ENCODE results near the gene ACSM6.
"Not testable (repeated sequence)": the region's sequence is repeated elsewhere in the genome, so short reads cannot be mapped to it uniquely, and the experiment has no call there.

ACSM6 gene

DNA sequence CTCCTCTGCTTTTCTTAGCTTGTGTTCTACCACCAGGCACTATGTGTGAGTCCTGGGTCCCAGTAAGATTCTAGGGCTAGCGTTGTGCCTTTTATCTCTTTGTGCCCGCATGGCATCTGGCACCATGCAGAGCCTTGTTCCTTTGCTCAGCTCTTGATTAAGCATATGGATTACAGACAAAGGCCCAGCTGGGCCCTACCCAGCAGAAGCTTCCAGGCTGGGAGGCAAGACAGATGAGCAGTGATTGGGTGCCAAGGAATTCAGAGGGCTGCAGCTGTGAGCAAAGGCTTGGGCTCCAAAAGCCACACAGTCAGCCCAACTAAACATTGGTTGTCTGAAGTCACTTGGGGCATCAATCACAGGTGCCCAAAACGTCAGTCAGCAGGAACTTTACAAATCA lies 2.0 kb downstream of the ACSM6 start:
- TF ChIP-seq, protein P1, sequence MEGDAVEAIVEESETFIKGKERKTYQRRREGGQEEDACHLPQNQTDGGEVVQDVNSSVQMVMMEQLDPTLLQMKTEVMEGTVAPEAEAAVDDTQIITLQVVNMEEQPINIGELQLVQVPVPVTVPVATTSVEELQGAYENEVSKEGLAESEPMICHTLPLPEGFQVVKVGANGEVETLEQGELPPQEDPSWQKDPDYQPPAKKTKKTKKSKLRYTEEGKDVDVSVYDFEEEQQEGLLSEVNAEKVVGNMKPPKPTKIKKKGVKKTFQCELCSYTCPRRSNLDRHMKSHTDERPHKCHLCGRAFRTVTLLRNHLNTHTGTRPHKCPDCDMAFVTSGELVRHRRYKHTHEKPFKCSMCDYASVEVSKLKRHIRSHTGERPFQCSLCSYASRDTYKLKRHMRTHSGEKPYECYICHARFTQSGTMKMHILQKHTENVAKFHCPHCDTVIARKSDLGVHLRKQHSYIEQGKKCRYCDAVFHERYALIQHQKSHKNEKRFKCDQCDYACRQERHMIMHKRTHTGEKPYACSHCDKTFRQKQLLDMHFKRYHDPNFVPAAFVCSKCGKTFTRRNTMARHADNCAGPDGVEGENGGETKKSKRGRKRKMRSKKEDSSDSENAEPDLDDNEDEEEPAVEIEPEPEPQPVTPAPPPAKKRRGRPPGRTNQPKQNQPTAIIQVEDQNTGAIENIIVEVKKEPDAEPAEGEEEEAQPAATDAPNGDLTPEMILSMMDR (IDR thresholded peaks at IDR 0.05; ENCODE audit: extremely low read depth, missing control alignments): no peak
- DNase-seq (ENCODE audit: low spot score): no peak

- TF ChIP-seq, protein P1 (IDR thresholded peaks at IDR 0.05; ENCODE audit: extremely low read depth, missing control alignments): no peak
- DNase-seq (ENCODE audit: low spot score): no peak
Observed at GRCh38 chr10:95201736-95202135, 7.7 kb downstream of the ACSM6 start.

DNA sequence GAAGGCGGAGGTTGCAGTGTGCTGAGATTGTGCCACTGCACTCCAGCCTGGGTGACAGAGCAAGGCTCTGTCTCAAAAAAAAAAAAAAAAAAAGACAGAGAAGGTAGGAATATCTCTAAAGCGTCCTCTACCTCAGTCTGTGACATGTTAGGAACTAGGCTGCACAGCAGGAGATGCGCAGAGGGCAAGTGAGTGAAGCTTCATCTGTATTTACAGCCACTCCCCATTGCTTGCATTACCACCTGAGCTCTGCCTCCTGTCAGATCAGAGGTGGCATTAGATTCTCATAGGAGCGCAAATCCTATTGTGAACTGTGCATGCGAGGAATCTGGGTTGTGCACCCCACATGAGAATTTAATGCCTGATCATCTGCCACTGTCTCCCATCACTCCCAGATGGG lies 8.8 kb downstream of the ACSM6 start:
- DNase-seq (ENCODE audit: low spot score): not testable (repeated sequence)

DNA sequence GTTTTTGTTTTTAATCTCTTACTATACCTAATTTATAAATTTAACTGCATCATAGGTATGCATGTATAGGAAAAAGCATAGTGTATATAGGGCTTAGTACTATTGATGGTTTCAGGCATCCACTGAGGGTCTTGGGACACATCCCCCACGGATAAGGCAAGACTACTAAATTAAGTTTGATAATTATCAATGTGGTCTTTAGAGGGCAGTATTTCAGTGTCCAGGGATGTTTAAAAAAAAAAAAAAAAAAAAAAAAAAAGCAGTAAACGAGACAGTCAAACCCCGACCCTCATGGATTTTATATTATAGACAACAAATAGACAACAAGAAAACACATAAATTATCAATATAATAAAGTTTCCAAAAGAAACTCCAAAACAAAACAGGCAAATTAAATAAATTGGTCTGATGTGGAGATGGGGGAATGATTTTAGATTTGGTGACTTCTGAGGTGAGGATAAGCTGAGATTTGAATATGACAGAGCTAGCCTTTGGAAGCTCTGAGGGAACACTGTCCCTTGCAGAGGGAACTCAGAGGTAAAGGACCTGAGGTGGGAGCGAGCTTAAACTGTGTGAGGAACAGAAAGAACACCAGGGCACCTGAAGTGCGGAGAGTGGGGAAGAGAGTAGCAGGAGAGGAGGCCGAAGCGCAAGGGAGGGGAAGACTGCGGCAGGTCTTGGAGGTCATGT lies 14.8 kb downstream of the ACSM6 start:
- DNase-seq (ENCODE audit: low spot score): no peak
- TF ChIP-seq, protein P1 (IDR thresholded peaks at IDR 0.05; ENCODE audit: extremely low read depth, missing control alignments): no peak

DNA sequence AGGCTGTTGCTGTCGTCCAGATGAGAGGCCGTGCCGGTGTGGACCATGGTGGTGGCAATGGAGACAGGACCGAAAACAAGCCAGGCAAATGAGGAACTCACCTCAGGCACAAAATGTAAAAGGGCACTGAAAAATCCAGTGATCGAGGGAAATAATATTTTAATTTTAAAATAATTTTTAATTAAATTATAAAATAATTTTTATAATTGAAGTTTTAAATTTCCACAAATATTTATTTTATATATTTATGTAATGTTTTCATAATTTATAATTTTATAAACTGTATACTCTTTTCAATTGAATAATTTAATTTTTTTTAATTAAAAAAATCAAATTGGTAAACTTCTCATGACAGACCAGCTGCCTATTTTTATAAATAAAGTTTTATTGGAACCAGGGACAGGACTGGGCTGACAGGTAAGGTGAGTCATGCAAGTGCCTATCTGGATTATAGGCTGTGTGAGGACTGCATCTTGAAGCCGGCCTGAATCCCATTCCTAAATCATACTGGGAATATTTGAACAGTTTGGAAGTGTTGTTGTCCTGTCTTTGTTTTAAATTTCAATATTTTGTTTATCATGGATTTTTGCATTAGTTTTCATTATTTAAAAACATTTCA lies 15.6 kb downstream of the ACSM6 start:
- TF ChIP-seq, protein P1 (IDR thresholded peaks at IDR 0.05; ENCODE audit: extremely low read depth, missing control alignments): no peak
- DNase-seq (ENCODE audit: low spot score): no peak

DNA sequence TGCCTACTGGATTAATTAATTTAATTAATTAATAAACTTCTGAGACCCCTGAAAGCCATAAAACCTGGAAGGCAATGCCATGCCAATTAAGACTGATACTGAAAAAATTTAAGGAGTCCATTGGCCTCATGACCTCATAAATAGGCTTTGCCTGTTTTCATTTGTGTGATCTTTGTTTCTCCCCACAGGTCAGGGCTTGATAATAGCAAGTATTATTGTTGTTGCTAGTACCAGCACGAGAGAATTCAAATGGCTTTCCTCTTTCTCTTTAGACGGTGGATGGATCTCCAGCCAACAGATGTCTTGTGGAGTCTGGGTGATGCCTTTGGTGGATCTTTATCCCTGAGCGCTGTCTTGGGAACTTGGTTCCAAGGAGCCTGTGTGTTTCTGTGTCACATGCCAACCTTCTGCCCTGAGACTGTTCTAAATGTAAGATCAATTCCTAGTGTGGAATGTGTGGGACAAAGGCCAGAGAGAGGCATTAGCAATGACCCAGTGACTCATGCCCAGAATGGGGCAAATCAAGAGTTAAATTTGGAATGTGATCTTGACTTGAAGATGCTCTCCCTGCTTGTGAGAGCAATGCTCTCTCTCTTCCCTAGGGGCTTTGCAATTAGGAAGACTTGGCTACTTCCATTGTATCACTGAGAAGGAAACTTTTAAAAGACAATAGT lies 17.7 kb downstream of the ACSM6 start:
- no peak for DNase-seq (ENCODE audit: low spot score)
- TF ChIP-seq, protein P1 (IDR thresholded peaks at IDR 0.05; ENCODE audit: extremely low read depth, missing control alignments): no peak

- DNase-seq (ENCODE audit: low spot score): no peak
- TF ChIP-seq, protein P1 (IDR thresholded peaks at IDR 0.05; ENCODE audit: extremely low read depth, missing control alignments): no peak
Observed at GRCh38 chr10:95214369-95214768, 20.3 kb downstream of the ACSM6 start.
